IMR-90 (cell line): ENCODE measurements around the gene B4GALNT3. TPM values are rescaled to one million over a fixed set of nuclear protein-coding genes. Genes with fewer than 3 reads are reported as not detected.

Experiments used
- ATAC-seq: fragments of 200-7000 bp; cut with Tn5 transposase; 2 replicates; pipeline ENCODE4 v1.9.1; 2020; ENCODE audit warnings: low read depth, mild to moderate bottlenecking, moderate library complexity
- BruUV-seq: library from RNA; stranded (reverse); fragments of 400-500 nt; replicated peaks from 2 replicates; lab custom pipeline; 2021; lab: Mats Ljungman, UMichigan
- CTCF ChIA-PET: fragments of 300-600 bp; formaldehyde crosslinking; extraction: SDS; loops from one replicate; lab custom pipeline; 2021; ENCODE audit warnings: antibody characterized with exemption; lab: Yijun Ruan, JAX
- POLR2A ChIA-PET: fragments of 300-600 bp; sonication (Branson Sonifier 250); formaldehyde crosslinking; loops from one replicate; lab custom pipeline; 2022; ENCODE audit warnings: antibody characterized with exemption; ENCODE audit not compliant: unreplicated experiment; lab: Charles Lee
- DNase-seq: peaks from one replicate; pipeline ENCODE4 v3.0.0; 2013
- H2AFZ ChIP-seq: replicated peaks from 2 replicates; pipeline ENCODE3; 2013; ENCODE audit warnings: low read length, mild to moderate bottlenecking; ENCODE audit not compliant: poor library complexity
- H2AK5ac ChIP-seq: 2 replicates; pipeline ENCODE4 v1.6.1; 2013; ENCODE audit warnings: low read depth, low read length, inconsistent platforms
- H2AK9ac ChIP-seq: replicated peaks from 2 replicates; pipeline ENCODE3; 2013; ENCODE audit warnings: mild to moderate bottlenecking, low read depth, low read length, moderate library complexity; ENCODE audit not compliant: poor library complexity
- H2BK120ac ChIP-seq: 2 replicates; pipeline ENCODE4 v1.6.1; 2013; ENCODE audit warnings: low read depth, low read length, inconsistent platforms
- H2BK15ac ChIP-seq: 3 replicates; pipeline ENCODE4 v1.6.1; 2013; ENCODE audit warnings: low read depth, low read length, inconsistent platforms
- H2BK20ac ChIP-seq: 2 replicates; pipeline ENCODE4 v1.6.1; 2013; ENCODE audit warnings: low read depth, mild to moderate bottlenecking, inconsistent platforms, low read length, moderate library complexity
- H2BK5ac ChIP-seq: 2 replicates; pipeline ENCODE4 v1.6.1; 2013; ENCODE audit warnings: mild to moderate bottlenecking, low read depth, low read length, inconsistent platforms; ENCODE audit not compliant: poor library complexity, severe bottlenecking
- H3K14ac ChIP-seq: replicated peaks from 2 replicates; pipeline ENCODE4 v1.6.1; 2013; ENCODE audit warnings: low read depth, low read length, inconsistent platforms
- H3K18ac ChIP-seq: 2 replicates; pipeline ENCODE4 v1.6.1; 2013; ENCODE audit warnings: low read depth, low read length, control low read depth
- H3K23ac ChIP-seq: 2 replicates; pipeline ENCODE4 v1.6.1; 2013; ENCODE audit warnings: low read depth, low read length, inconsistent platforms
- H3K27ac ChIP-seq: 2 replicates; pipeline ENCODE4 v1.5.1; 2013; ENCODE audit warnings: mild to moderate bottlenecking, control low read depth, low read length; ENCODE audit not compliant: insufficient read depth
- H3K27me3 ChIP-seq: 2 replicates; pipeline ENCODE4 v1.6.1; 2013; ENCODE audit warnings: low read length; ENCODE audit not compliant: control insufficient read depth, insufficient read depth
- H3K36me3 ChIP-seq: 2 replicates; pipeline ENCODE4 v1.6.1; 2013; ENCODE audit warnings: low read length, mixed read lengths; ENCODE audit not compliant: control insufficient read depth, insufficient read depth
- H3K4ac ChIP-seq: 2 replicates; pipeline ENCODE4 v1.6.1; 2013; ENCODE audit warnings: low read depth, low read length, inconsistent platforms
- H3K4me1 ChIP-seq: 2 replicates; pipeline ENCODE4 v1.6.1; 2013; ENCODE audit warnings: low read length, mixed read lengths; ENCODE audit not compliant: control insufficient read depth, insufficient read depth
- H3K4me2 ChIP-seq: 2 replicates; pipeline ENCODE4 v1.6.1; 2013; ENCODE audit warnings: low read depth, mild to moderate bottlenecking, control low read depth, low read length, moderate library complexity
- H3K4me3 ChIP-seq: 2 replicates; pipeline ENCODE4 v1.5.1; 2013; ENCODE audit warnings: low read depth, mild to moderate bottlenecking, control low read depth, low read length, moderate library complexity; ENCODE audit not compliant: insufficient read depth
- H3K56ac ChIP-seq: 2 replicates; pipeline ENCODE4 v1.6.1; 2013; ENCODE audit warnings: low read length, inconsistent platforms; ENCODE audit not compliant: insufficient read depth; ENCODE audit errors: extremely low read depth
- H3K79me1 ChIP-seq, 2 experiments: 2 replicates each; pipeline ENCODE4 v1.6.1; 2013; ENCODE audit warnings: low read length in 2 of 2, inconsistent platforms in 1 of 2, low read depth in 1 of 2
- H3K9ac ChIP-seq: 2 replicates; pipeline ENCODE4 v1.6.1; 2013; ENCODE audit warnings: low read depth, low read length, control low read depth
- H3K9me1 ChIP-seq: 2 replicates; pipeline ENCODE4 v1.6.1; 2013; ENCODE audit warnings: low read length, inconsistent platforms; ENCODE audit not compliant: insufficient read depth
- H3K9me3 ChIP-seq: 2 replicates; pipeline ENCODE4 v1.6.1; 2013; ENCODE audit warnings: low read length; ENCODE audit not compliant: control insufficient read depth, insufficient read depth
- H4K20me1 ChIP-seq: 2 replicates; pipeline ENCODE4 v1.6.1; 2013; ENCODE audit warnings: low read length, inconsistent platforms; ENCODE audit not compliant: insufficient read depth
- H4K5ac ChIP-seq: 2 replicates; pipeline ENCODE4 v1.6.1; 2013; ENCODE audit warnings: mild to moderate bottlenecking, low read depth, low read length, control low read depth
- H4K8ac ChIP-seq, 2 experiments: 2 replicates each; pipeline ENCODE4 v1.6.1; 2013; ENCODE audit warnings: low read depth in 2 of 2, low read length in 2 of 2, control low read depth in 1 of 2, inconsistent platforms in 1 of 2
- H4K91ac ChIP-seq: 2 replicates; pipeline ENCODE4 v1.6.1; 2013; ENCODE audit warnings: low read depth, low read length, inconsistent platforms; ENCODE audit not compliant: insufficient read depth
- BHLHE40 ChIP-seq: fragments of 150-350 bp; IDR thresholded peaks from 2 replicates; pipeline ENCODE4 v1.6.1; 2016; ENCODE audit warnings: mild to moderate bottlenecking, low read depth, low read length
- CHD1 ChIP-seq: IDR thresholded peaks from 2 replicates; pipeline ENCODE4 v1.6.1; 2012; ENCODE audit warnings: low read depth, low read length, improper control_type of control experiment
- CTCF ChIP-seq: conservative IDR thresholded peaks from 2 replicates; pipeline ENCODE4 v1.5.1; 2012; ENCODE audit warnings: mild to moderate bottlenecking, low read depth, low read length, improper control_type of control experiment
- ELK1 ChIP-seq: fragments of 150-350 bp; IDR thresholded peaks from 2 replicates; pipeline ENCODE4 v1.6.1; 2016; ENCODE audit warnings: low read depth, mild to moderate bottlenecking, low read length, moderate library complexity, borderline replicate concordance
- FOS ChIP-seq: fragments of 150-350 bp; IDR thresholded peaks from 2 replicates; pipeline ENCODE4 v1.6.1; 2016; ENCODE audit warnings: low read depth, low read length
- MAZ ChIP-seq: IDR thresholded peaks from 2 replicates; pipeline ENCODE4 v1.6.1; 2012; ENCODE audit warnings: low read depth, mild to moderate bottlenecking, low read length, improper control_type of control experiment, moderate library complexity, borderline replicate concordance
- MXI1 ChIP-seq: IDR thresholded peaks from 2 replicates; pipeline ENCODE4 v1.6.1; 2012; ENCODE audit warnings: low read depth, mild to moderate bottlenecking, low read length, moderate library complexity, borderline replicate concordance
- NFE2L2 ChIP-seq: fragments of 150-350 bp; IDR thresholded peaks from 2 replicates; pipeline ENCODE4 v1.6.1; 2016; ENCODE audit warnings: low read depth, mild to moderate bottlenecking, low read length
- POLR2A ChIP-seq: IDR thresholded peaks from 2 replicates; pipeline ENCODE4 v1.6.1; 2012; ENCODE audit warnings: mild to moderate bottlenecking, low read depth, low read length
- RAD21 ChIP-seq: IDR thresholded peaks from 2 replicates; pipeline ENCODE4 v1.6.1; 2012; ENCODE audit warnings: low read length, improper control_type of control experiment
- RCOR1 ChIP-seq: IDR thresholded peaks from 2 replicates; pipeline ENCODE4 v1.6.1; 2012; ENCODE audit warnings: mild to moderate bottlenecking, low read length, improper control_type of control experiment; ENCODE audit not compliant: insufficient replicate concordance
- SMC3 ChIP-seq: fragments of 150-350 bp; IDR thresholded peaks from 2 replicates; pipeline ENCODE4 v1.6.1; 2016; ENCODE audit warnings: low read depth, mild to moderate bottlenecking, antibody characterized with exemption, low read length, moderate library complexity
- WGBS, 2 experiments: methylation state at CpG; one replicate each; pipeline versions ENCODE4 v1.1.5 to v1.1.7; 2013; ENCODE audit warnings: missing lambda C conversion rate in 2 of 2; ENCODE audit not compliant: insufficient read length in 1 of 2; ENCODE audit errors: extremely low coverage in 2 of 2; 5-methylcytosine and 5-hydroxymethylcytosine counted together
- dilution Hi-C: fragments of 300-500 bp; cut with HindIII; formaldehyde crosslinking; loops from one replicate; pipeline ENCODE4 v1.14.3; 2018; ENCODE audit warnings: low sequenced_read_pairs; ENCODE audit not compliant: unreplicated experiment
- in situ Hi-C: fragments of 300-500 bp; cut with MboI; formaldehyde crosslinking; loops from 3 replicates; pipeline ENCODE4 v1.14.3; 2019; ENCODE audit warnings: low sequenced_read_pairs, inconsistent platforms, mixed read lengths
- intact Hi-C: fragments of 100-400 bp; cut with micrococcal nuclease; formaldehyde crosslinking; loops from 2 replicates; pipeline ENCODE4 v1.10.0; 2022
- polyA plus RNA-seq, 3 experiments: library from polyadenylated mRNA; depleted of rRNA; stranded (reverse); fragments of >200 nt; gene quantifications; 2 replicates each; pipeline ENCODE4 v1.2.3, GENCODE V29; 2012; ENCODE audit warnings: low replicate concordance in 1 of 3
- total RNA-seq: library from RNA; depleted of rRNA; stranded (reverse); fragments of >200 nt; gene quantifications from 2 replicates; pipeline ENCODE4 v1.2.3, GENCODE V29; 2012

B4GALNT3 gene
- total and polyA plus RNA-seq, 2 of the 4 experiments (the other 2 are of a cell fraction), result not detected

GRCh38 chr12:460261-461230 lies 807 bp downstream of the B4GALNT3 start:
- peak; percentile 71 for ATAC-seq
- Histone ChIP-seq H3K9ac (no peak overlapping the region), H3K4me3 (peak overlapping the region; percentile 25; the same call in 1 of the 2 replicates), H3K18ac (no peak overlapping the region), H3K14ac (no peak overlapping the region), H4K8ac (no peak overlapping the region), H2BK15ac (no peak overlapping the region), H2AK9ac (no peak overlapping the region), H2BK20ac (no peak overlapping the region), H3K23ac (no peak overlapping the region), H2BK5ac (no peak overlapping the region), H2AFZ (peak overlapping the region; percentile 46), H3K27ac (no peak overlapping the region), H2AK5ac (no peak overlapping the region), H3K4me2 (peak overlapping the region; percentile 22; the same call in 1 of the 2 replicates), H3K56ac (no peak overlapping the region), H3K36me3 (no peaks in the 10 kb centered on the region), H3K27me3 (peaks cover 88% of the 10 kb centered on the region), H2BK120ac (no peak overlapping the region), H3K9me1 (no peaks in the 10 kb centered on the region), H4K20me1 (0 out of 2 replicates have a peak, but pooled peaks cover 2% of the 10 kb centered on the region), H4K5ac (no peak overlapping the region), H4K91ac (no peak overlapping the region), H3K4ac (no peak overlapping the region), H3K79me1 (no peaks in the 10 kb centered on the region), H3K4me1 (peaks cover 2% of the 10 kb centered on the region; the same call in 1 of the 2 replicates), H3K9me3 (peaks cover 2% of the 10 kb centered on the region; the same call in 1 of the 2 replicates)
- dilution Hi-C loops, result no loop called here
- ChIA-PET POLR2A (no interaction called here), CTCF (no interaction called here)
- intact Hi-C loops, result no loop called here
- in situ Hi-C loops, result no loop called here
- BruUV-seq, result no TSS peak
- WGBS, 2 experiments, result 3% methylated on average over 41 of the region's 109 CpGs; no CpG with 5 or more reads in 1 of the 2 experiments
- DNase-seq, result no peak
- no peak for TF ChIP-seq POLR2A
- no peak for TF ChIP-seq RCOR1
- TF ChIP-seq CHD1, result no peak
- no peak for TF ChIP-seq ELK1
- no peak for TF ChIP-seq FOS
- no peak for TF ChIP-seq MXI1
- no peak for TF ChIP-seq MAZ
- TF ChIP-seq CTCF, result no peak
- TF ChIP-seq RAD21, result no peak
- TF ChIP-seq SMC3, result no peak
- no peak for TF ChIP-seq NFE2L2
- no peak for TF ChIP-seq BHLHE40
